Esophagus (tissue), 2 donors: Measurements from ENCODE around the gene HMX3. TPM values are rescaled to one million over a fixed set of nuclear protein-coding genes. Genes with fewer than 3 reads are reported as not detected.

Experiments used
- polyA plus RNA-seq, 2 donors: library from polyadenylated mRNA; stranded (reverse); fragments of 200-250 nt; gene quantifications; one replicate each; pipeline ENCODE4 v1.2.3, GENCODE V29; 2013
- donor health status: healthy with polysubstance abuse.
- donor health status: Bipolar disorder and iron deficiency.

The HMX3 gene
- polyA plus RNA-seq, 2 donors: not detected

Other genes with a start within 250 kb of the HMX3 start
- gene FAM24A, start 225.4 kb upstream of the HMX3 start, polyA plus RNA-seq: not detected
- gene C10orf88, start 181.7 kb upstream of the HMX3 start, polyA plus RNA-seq: 1 to 10 TPM; 3.1 to 4.0 TPM
- 1 to 10 TPM; 2.7 to 2.9 TPM for gene PSTK, start 155.6 kb upstream of the HMX3 start, polyA plus RNA-seq
- gene IKZF5, start 127.2 kb upstream of the HMX3 start, polyA plus RNA-seq: 1 to 10 TPM; 4.5 to 7.2 TPM
- gene ACADSB, start 127.0 kb upstream of the HMX3 start, polyA plus RNA-seq: 1 to 10 TPM; 5.2 to 7.3 TPM
- under 1 TPM in 1 of 2 donors, not detected in 1; 0.08 TPM for gene HMX2, start 12.2 kb downstream of the HMX3 start, polyA plus RNA-seq
- gene BUB3, start 18.4 kb downstream of the HMX3 start, polyA plus RNA-seq: 10 to 100 TPM; 18.9 to 72.7 TPM